HG02943 (cell line): ENCODE measurements around the gene DDX23.
"Not testable (repeated sequence)": the region's sequence is repeated elsewhere in the genome, so short reads cannot be mapped to it uniquely, and the experiment has no call there.

Source experiments
- ATAC-seq: cut with Tn5 transposase; IDR thresholded peaks from one replicate; pipeline ENCODE4 v1.9.1; 2021; ENCODE audit warnings: mild to moderate bottlenecking, low read depth, moderate library complexity; ENCODE audit not compliant: unreplicated experiment

Gene DDX23

GRCh38 chr12:48851883-48852733 is at the start of gene DDX23:
TSS of gene DDX23 (minus strand) at chr12:48852163. CDS start at chr12:48845782, 6,381 bp downstream.
- peak; percentile 90 for ATAC-seq

GRCh38 chr12:48901278-48901677 is 49.3 kb upstream of the DDX23 start:
- no peak for ATAC-seq

GRCh38 chr12:48899651-48900050 is 47.7 kb upstream of the DDX23 start:
- ATAC-seq, result no peak

- no peak for ATAC-seq
These were observed 42.3 kb upstream of the DDX23 start for GRCh38 chr12:48894271-48894670.

- no peak for ATAC-seq
These were observed 38.9 kb upstream of the DDX23 start for GRCh38 chr12:48890657-48891418.

GRCh38 chr12:48889679-48890078 is 37.7 kb upstream of the DDX23 start:
- no peak for ATAC-seq

GRCh38 chr12:48883305-48884161 is 31.6 kb upstream of the DDX23 start:
- no peak for ATAC-seq

- ATAC-seq, result no peak
These were observed 31.0 kb upstream of the DDX23 start for GRCh38 chr12:48882972-48883304.

GRCh38 chr12:48882315-48882687 is 30.3 kb upstream of the DDX23 start:
- ATAC-seq, result no peak

- ATAC-seq, result no peak
These were observed 29.8 kb upstream of the DDX23 start for GRCh38 chr12:48881686-48882314.

GRCh38 chr12:48880647-48881046 is 28.7 kb upstream of the DDX23 start:
- ATAC-seq, result no peak

- no peak for ATAC-seq
These were observed 26.6 kb upstream of the DDX23 start for GRCh38 chr12:48878548-48878947.

- no peak for ATAC-seq
These were observed 24.1 kb upstream of the DDX23 start for GRCh38 chr12:48875944-48876515.

- ATAC-seq, result not testable (repeated sequence)
These were observed 21.6 kb upstream of the DDX23 start for GRCh38 chr12:48873534-48873933.

GRCh38 chr12:48873096-48873495 is 21.1 kb upstream of the DDX23 start:
- no peak for ATAC-seq

- ATAC-seq, result no peak
These were observed 17.2 kb upstream of the DDX23 start for GRCh38 chr12:48869191-48869590.

- ATAC-seq, result no peak
These were observed 16.5 kb upstream of the DDX23 start for GRCh38 chr12:48868451-48868850.

- ATAC-seq, result peak; percentile 29
These were observed 14.2 kb upstream of the DDX23 start for GRCh38 chr12:48866052-48866711.

- ATAC-seq, result peak; percentile 89
These were observed 13.5 kb upstream of the DDX23 start, which contains the start of gene RND1 for GRCh38 chr12:48865281-48866051. TSS of gene RND1 (minus strand) at chr12:48865870. CDS start at chr12:48865767, 103 bp downstream.
